ENCODE measurements around the gene SLC49A3.

SLC49A3 gene

DNA sequence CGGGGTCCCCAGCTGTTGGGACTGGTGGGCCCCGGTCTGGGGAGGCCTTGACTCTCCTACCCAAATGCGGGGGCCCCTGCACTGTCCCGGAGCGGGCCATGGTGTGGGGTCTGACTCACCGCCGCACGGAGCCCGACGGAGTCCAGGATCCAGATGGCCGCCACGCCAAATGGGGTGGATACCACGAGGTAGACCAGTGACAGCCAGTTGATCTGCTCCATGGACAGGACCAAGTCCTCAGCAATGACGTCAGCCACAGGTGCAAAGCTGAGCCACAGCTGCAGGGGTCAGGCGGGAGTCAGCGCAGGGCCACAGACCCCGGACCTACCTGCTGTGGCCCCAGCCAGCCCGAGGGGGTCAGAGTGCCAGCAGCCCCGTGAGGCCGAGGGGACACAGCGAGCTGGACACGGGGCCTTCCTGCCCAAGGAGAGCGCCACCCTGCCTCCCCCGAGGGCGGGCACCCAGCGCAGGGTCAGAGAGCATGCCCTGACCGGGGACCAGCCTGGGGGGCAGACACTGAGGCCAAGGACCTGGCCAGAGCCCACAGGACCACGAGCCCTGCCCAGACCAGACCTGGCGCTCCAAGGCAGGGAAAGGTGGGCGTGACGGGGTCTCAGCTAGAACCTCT lies 2.4 kb downstream of the SLC49A3 start:
- TF ChIP-seq CTCF (IDR thresholded peaks at IDR 0.05; ENCODE audit: insufficient read depth, low read depth, low read length, missing control alignments) = no peak
- no peak overlapping the region for H3K4me3 ChIP-seq (ENCODE audit: low read length)
- no peak for DNase-seq (ENCODE audit: low read depth)

DNA sequence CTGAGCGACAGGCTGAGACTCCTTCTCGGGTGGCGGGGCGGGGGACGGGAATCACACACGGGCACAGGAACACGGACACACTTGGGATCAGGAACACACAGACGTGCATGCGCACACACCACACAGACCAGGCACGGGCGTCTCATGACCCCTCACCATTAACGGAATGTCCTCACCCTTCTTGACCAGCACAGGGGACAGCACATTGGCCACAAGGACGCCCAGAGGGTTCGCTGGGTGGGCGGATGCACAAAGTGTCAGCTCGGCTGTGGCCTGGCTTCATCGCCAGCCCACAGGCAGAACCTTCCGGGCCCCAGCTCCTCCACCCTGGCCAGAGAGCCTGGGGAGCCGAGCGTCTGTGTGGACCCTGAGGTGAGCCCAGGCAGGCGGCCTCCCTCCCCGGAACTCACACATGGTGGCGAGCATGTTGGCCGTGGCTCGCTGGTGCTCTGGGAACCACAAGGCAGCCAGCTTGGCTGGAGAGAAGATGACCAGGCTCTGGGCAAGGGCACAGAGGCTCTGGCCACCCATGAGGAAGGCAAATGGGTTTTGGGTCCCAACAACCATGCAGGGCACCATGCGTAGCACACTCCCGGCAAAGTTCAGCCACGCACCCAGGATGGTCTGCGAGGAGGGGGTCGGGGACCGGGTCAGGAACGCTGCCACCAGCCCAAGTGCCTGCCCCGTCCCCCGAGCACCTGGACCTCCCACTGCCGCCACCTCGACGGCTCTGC lies 3.1 kb downstream of the SLC49A3 start:
- no peak for TF ChIP-seq CTCF (IDR thresholded peaks at IDR 0.05; ENCODE audit: insufficient read depth, low read depth, low read length, missing control alignments)
- no peak for DNase-seq (ENCODE audit: low read depth)
- no peak overlapping the region for H3K4me3 ChIP-seq (ENCODE audit: low read length)

GRCh38 chr4:684623-685327 lies 4.2 kb downstream of the SLC49A3 start:
- H3K4me3 ChIP-seq (ENCODE audit: low read length) = no peak overlapping the region
- TF ChIP-seq CTCF (IDR thresholded peaks at IDR 0.05; ENCODE audit: insufficient read depth, low read depth, low read length, missing control alignments) = no peak
- DNase-seq (ENCODE audit: low read depth) = no peak

GRCh38 chr4:683982-684622 lies 4.8 kb downstream of the SLC49A3 start:
- H3K4me3 ChIP-seq (ENCODE audit: low read length) = no peak overlapping the region
- peak; percentile 73 for TF ChIP-seq CTCF (IDR thresholded peaks at IDR 0.05; ENCODE audit: insufficient read depth, low read depth, low read length, missing control alignments)
- peak; percentile 72 for DNase-seq (ENCODE audit: low read depth)

DNA sequence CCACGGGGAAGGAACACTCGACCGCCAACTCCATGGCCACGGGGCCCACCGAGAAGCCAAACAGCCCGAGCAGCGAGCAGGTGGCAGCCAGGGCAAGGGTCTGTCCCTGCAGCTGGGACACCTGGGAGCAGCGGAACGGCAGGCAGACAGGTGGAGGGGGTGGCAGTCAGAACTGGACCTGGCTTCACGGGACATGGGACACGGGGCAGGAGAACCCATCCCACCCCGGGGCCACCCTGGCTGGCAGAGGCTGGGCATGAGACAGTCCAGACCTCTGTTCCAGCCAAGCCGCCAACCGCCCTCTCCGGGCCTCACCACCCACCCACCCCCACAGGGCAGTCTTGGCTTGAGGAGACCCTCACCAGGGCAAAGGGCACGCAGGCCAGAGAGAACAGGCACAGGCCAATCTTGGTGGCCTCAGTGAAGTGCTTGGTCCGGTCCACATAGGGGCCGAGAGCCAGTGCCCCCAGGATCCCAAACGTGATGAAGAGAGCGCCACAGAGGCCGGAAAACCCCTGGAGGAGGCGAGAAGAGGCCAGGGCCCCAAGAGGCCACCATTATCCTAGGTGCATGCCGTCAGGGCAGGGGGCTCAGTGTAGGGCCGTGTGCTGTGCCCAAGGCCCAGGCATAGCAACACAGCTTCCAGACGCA lies 5.6 kb downstream of the SLC49A3 start:
- no peak overlapping the region for H3K4me3 ChIP-seq (ENCODE audit: low read length)
- TF ChIP-seq CTCF (IDR thresholded peaks at IDR 0.05; ENCODE audit: insufficient read depth, low read depth, low read length, missing control alignments) = no peak
- DNase-seq (ENCODE audit: low read depth) = no peak

- no peak for TF ChIP-seq CTCF (IDR thresholded peaks at IDR 0.05; ENCODE audit: insufficient read depth, low read depth, low read length, missing control alignments)
- H3K4me3 ChIP-seq (ENCODE audit: low read length) = no peak overlapping the region
- no peak for DNase-seq (ENCODE audit: low read depth)
Measured at GRCh38 chr4:682490-683172, 6.3 kb downstream of the SLC49A3 start.

Data from epithelial cell of esophagus (primary cell).